PFSK-1 (cell line): Measurements from ENCODE around the gene TMEM250.

ENCODE experiments used
- POLR2AphosphoS5 ChIP-seq: IDR thresholded peaks from 2 replicates; pipeline ENCODE4 v1.6.1; 2012; ENCODE audit warnings: low read depth, mild to moderate bottlenecking, control low read depth, low read length, moderate library complexity
- SIN3A ChIP-seq: IDR thresholded peaks from 2 replicates; pipeline ENCODE4 v1.6.1; 2012; ENCODE audit warnings: mild to moderate bottlenecking, low read length, moderate library complexity, borderline replicate concordance; ENCODE audit not compliant: insufficient read depth
- TAF1 ChIP-seq: IDR thresholded peaks from 2 replicates; pipeline ENCODE4 v1.6.1; 2012; ENCODE audit warnings: low read length, control low read depth, borderline replicate concordance; ENCODE audit not compliant: insufficient read depth

DNA sequence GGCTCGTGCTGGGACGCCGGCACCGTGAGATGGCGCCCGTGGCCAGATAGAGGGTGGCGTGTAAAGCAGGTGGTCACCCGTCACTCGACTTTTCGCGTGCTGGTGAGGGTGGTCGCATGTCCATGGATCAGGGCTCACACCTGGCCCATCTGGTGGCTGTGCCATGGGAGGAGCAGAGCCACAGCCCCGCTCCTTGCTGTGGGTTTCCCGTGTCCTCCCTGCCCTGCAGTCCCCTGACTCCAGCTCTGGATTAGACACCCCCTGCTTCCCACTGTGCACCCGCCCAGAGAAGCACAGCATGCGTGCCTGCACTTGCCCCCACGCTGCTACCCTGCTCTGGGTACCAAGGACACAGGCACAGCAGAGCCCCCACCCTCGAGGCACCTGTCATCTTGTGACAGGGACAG is 1.8 kb upstream of the TMEM250 start:
- TF ChIP-seq POLR2AphosphoS5 (no peak), SIN3A (no peak), TAF1 (no peak)
